B cell (primary cell): ENCODE measurements around the gene PCK1. TPM values are rescaled to one million over a fixed set of nuclear protein-coding genes. Genes with fewer than 3 reads are reported as not detected.

Experiments
- ATAC-seq: fragments of 200-7000 bp; cut with Tn5 transposase; one replicate; pipeline ENCODE4 v1.10.0; 2021; ENCODE audit warnings: low read depth, mild to moderate bottlenecking, moderate number of reproducible peaks, moderate library complexity
- CTCF ChIA-PET: fragments of 350-600 bp; sonication (Branson Sonifier 250); formaldehyde crosslinking; loops from one replicate; lab custom pipeline; 2021; ENCODE audit warnings: antibody characterized with exemption, inconsistent platforms; lab: Charles Lee
- POLR2A ChIA-PET: fragments of 350-600 bp; sonication (Branson Sonifier 250); formaldehyde crosslinking; loops from one replicate; lab custom pipeline; 2021; ENCODE audit warnings: antibody characterized with exemption; lab: Charles Lee
- DNase-seq: peaks from one replicate; pipeline ENCODE4 v3.0.0; 2013
- H2AFZ ChIP-seq: 2 replicates; pipeline ENCODE4 v1.6.1; 2012; ENCODE audit warnings: mild to moderate bottlenecking, low read depth, low read length; ENCODE audit not compliant: insufficient read depth, poor library complexity, severe bottlenecking
- H3K27ac ChIP-seq, 2 donors: 1 replicate in 1 of 2; 2 replicates in 1 of 2; pipeline ENCODE4 v1.5.1; 2012 to 2013; ENCODE audit warnings: low read length in 2 of 2, mild to moderate bottlenecking in 2 of 2, moderate library complexity in 1 of 2
- H3K27me3 ChIP-seq, 4 experiments: fragments of 200-600 bp in 1 of 4; sonication (generic) in 1 of 4; replicated peaks in 1 of 4; 1 replicate in 2 of 4; 2 replicates in 2 of 4; pipeline versions ENCODE4 v1.6.1 to v1.7.0; 2013 to 2016; ENCODE audit warnings: low read length in 3 of 4, mild to moderate bottlenecking in 2 of 4, mixed read lengths in 1 of 4, moderate library complexity in 1 of 4; ENCODE audit not compliant: insufficient read depth in 4 of 4, control insufficient read depth in 3 of 4; ENCODE audit errors: control extremely low read depth in 1 of 4
- H3K36me3 ChIP-seq, 2 experiments: replicated peaks in 1 of 2; 1 replicate in 1 of 2; 2 replicates in 1 of 2; pipeline versions ENCODE4 v1.6.1 to v1.7.1; 2013; ENCODE audit warnings: low read length in 1 of 2; ENCODE audit not compliant: insufficient read depth in 2 of 2, control insufficient read depth in 1 of 2; ENCODE audit errors: control extremely low read depth in 1 of 2, extremely low read depth in 1 of 2
- H3K4me1 ChIP-seq, 2 donors: fragments of 200-600 bp in 1 of 2; sonication (generic) in 1 of 2; 1 replicate in 1 of 2; 2 replicates in 1 of 2; pipeline versions ENCODE4 v1.5.1 to v1.6.1; 2013 to 2017; ENCODE audit warnings: low read length in 2 of 2; ENCODE audit not compliant: control insufficient read depth in 2 of 2, insufficient read depth in 2 of 2
- H3K4me2 ChIP-seq: replicated peaks from 2 replicates; pipeline ENCODE3; 2012; ENCODE audit warnings: mild to moderate bottlenecking, low read depth, low read length; ENCODE audit not compliant: poor library complexity, severe bottlenecking
- H3K4me3 ChIP-seq, 5 experiments: fragments of 200-600 bp in 1 of 5; sonication (generic) in 1 of 5; 1 replicate in 3 of 5; 2 replicates in 2 of 5; pipeline versions ENCODE4 v1.5.1 to v1.7.0; 2011 to 2016; ENCODE audit warnings: low read length in 4 of 5, mild to moderate bottlenecking in 4 of 5, low read depth in 2 of 5, control low read depth in 1 of 5, moderate library complexity in 1 of 5; ENCODE audit not compliant: insufficient read depth in 1 of 5; ENCODE audit errors: control extremely low read depth in 1 of 5, extremely low read depth in 1 of 5
- H3K79me2 ChIP-seq: fragments of 200-600 bp; sonication (generic); one replicate; pipeline ENCODE4 v1.6.0; 2016; ENCODE audit warnings: low read length; ENCODE audit not compliant: control insufficient read depth, insufficient read depth
- H3K9ac ChIP-seq: fragments of 200-600 bp; sonication (generic); 2 replicates; pipeline ENCODE4 v1.6.1; 2017; ENCODE audit warnings: mild to moderate bottlenecking, low read length, moderate library complexity
- H3K9me3 ChIP-seq, 3 donors: one replicate each; pipeline versions ENCODE4 v1.6.1 to v1.7.1; 2013; ENCODE audit warnings: low read length in 2 of 3; ENCODE audit not compliant: control insufficient read depth in 2 of 3, insufficient read depth in 1 of 3; ENCODE audit errors: control extremely low read depth in 1 of 3
- H4K20me1 ChIP-seq: 2 replicates; pipeline ENCODE4 v1.6.0; 2012; ENCODE audit warnings: mild to moderate bottlenecking, low read length; ENCODE audit not compliant: insufficient read depth, control insufficient read depth, poor library complexity, severe bottlenecking
- H3K27ac Mint-ChIP-seq: one replicate; pipeline ENCODE4 v1.8.0; 2021; ENCODE audit warnings: mixed read lengths
- H3K27me3 Mint-ChIP-seq: one replicate; pipeline ENCODE4 v1.8.0; 2021; ENCODE audit warnings: mixed read lengths
- H3K4me1 Mint-ChIP-seq: one replicate; pipeline ENCODE4 v1.8.0; 2021; ENCODE audit warnings: mixed read lengths
- H3K4me3 Mint-ChIP-seq: one replicate; pipeline ENCODE4 v1.8.0; 2021; ENCODE audit warnings: mixed read lengths
- H3K9me3 Mint-ChIP-seq: one replicate; pipeline ENCODE4 v1.8.0; 2022; ENCODE audit warnings: mixed read lengths; ENCODE audit not compliant: insufficient read depth
- EZH2 ChIP-seq: IDR thresholded peaks from 2 replicates; pipeline ENCODE4 v1.6.1; 2012; ENCODE audit warnings: borderline replicate concordance, low read depth, mild to moderate bottlenecking, moderate library complexity, low read length; ENCODE audit not compliant: insufficient read depth, poor library complexity, severe bottlenecking
- WGBS: methylation state at CpG from one replicate; pipeline ENCODE4 v1.1.5; 2013; ENCODE audit warnings: missing lambda C conversion rate; ENCODE audit not compliant: insufficient coverage; 5-methylcytosine and 5-hydroxymethylcytosine counted together
- intact Hi-C: fragments of 100-400 bp; cut with micrococcal nuclease; formaldehyde crosslinking; loops from one replicate; pipeline ENCODE4 v1.10.0; 2022
- polyA plus RNA-seq: library from polyadenylated mRNA; depleted of rRNA; stranded (reverse); fragments of >200 nt; gene quantifications from 2 replicates; pipeline ENCODE4 v1.2.3, GENCODE V29; 2012
- total RNA-seq, 2 donors: library from RNA; stranded (reverse); fragments of 120-200 nt in 1 of 2; gene quantifications; 1 replicate in 1 of 2; 2 replicates in 1 of 2; pipeline versions ENCODE4 v1.2.3 to v1.2.4, GENCODE V29; 2013 to 2022
- TF ChIP-seq, protein P1 (sequence below): fragments of 200-600 bp; IDR thresholded peaks from one replicate; pipeline ENCODE4 v1.8.0; 2022; ENCODE audit warnings: antibody characterized with exemption, mild to moderate bottlenecking

The PCK1 gene
- total and polyA plus RNA-seq, 2 donors (not counting 1 experiment from before 2014, with no cell fraction given): not detected

DNA sequence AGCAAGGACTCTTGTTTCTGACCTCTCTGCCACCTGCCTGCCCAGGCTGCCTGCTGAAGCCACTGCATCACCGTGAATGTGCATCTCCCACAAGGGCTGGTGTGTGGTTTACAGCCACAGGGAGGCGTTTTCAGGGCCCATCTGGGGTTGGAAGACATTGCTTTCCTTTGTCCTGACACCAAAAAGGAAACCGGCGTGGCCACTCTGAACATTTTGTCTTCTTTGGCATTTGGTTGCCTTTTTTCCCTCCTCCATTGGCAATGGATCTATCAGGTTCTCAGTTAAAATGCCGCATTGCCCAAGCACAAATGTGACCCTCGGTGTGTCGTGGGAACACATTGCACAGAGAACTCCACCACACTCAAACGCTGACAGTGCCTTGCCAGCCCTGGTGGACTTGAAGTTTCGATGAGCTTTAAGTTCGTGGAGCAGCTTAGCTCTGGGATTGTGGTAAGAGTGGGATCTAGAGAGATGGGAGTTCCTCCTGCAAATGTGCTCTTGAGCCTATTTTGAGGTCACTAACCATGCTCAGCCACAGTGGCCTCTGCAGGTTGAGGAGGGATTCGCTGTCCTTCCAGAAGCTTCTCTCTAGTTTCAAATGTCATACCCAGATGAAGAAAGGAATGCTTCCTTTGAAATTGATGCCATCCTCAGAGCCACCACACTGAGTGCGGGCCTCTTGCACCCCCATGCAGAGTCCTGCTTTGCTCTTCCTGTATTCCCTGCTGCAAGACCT lies 14.8 kb upstream of the PCK1 start:
- H3K9me3 ChIP-seq: no peaks in the 10 kb centered on the region
- CTCF ChIA-PET: no interaction called here
- no peaks in the 10 kb centered on the region for H3K4me1 ChIP-seq
- peaks cover 0 to 3% (median 2%) of the 10 kb centered on the region in 4 experiments for H3K27me3 ChIP-seq
- H4K20me1 ChIP-seq: no peaks in the 10 kb centered on the region
- POLR2A ChIA-PET: no interaction called here
- no peak overlapping the region for H3K9ac ChIP-seq
- no peak overlapping the region for H3K4me3 ChIP-seq
- H3K4me1 Mint-ChIP-seq: no peaks in the 10 kb centered on the region
- 87% methylated on average over 9 of the region's 12 CpGs for WGBS
- DNase-seq (no peak), ATAC-seq (no peak)
- TF ChIP-seq EZH2: no peak
- TF ChIP-seq, protein P1, sequence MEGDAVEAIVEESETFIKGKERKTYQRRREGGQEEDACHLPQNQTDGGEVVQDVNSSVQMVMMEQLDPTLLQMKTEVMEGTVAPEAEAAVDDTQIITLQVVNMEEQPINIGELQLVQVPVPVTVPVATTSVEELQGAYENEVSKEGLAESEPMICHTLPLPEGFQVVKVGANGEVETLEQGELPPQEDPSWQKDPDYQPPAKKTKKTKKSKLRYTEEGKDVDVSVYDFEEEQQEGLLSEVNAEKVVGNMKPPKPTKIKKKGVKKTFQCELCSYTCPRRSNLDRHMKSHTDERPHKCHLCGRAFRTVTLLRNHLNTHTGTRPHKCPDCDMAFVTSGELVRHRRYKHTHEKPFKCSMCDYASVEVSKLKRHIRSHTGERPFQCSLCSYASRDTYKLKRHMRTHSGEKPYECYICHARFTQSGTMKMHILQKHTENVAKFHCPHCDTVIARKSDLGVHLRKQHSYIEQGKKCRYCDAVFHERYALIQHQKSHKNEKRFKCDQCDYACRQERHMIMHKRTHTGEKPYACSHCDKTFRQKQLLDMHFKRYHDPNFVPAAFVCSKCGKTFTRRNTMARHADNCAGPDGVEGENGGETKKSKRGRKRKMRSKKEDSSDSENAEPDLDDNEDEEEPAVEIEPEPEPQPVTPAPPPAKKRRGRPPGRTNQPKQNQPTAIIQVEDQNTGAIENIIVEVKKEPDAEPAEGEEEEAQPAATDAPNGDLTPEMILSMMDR: no peak
- no peak overlapping the region for H3K27ac Mint-ChIP-seq
- H3K36me3 ChIP-seq: no peaks in the 10 kb centered on the region
- no peaks in the 10 kb centered on the region for H3K79me2 ChIP-seq
- intact Hi-C loops: no loop called here
- H3K4me3 Mint-ChIP-seq: no peak overlapping the region
- H2AFZ ChIP-seq: no peak overlapping the region
- no peak overlapping the region for H3K27ac ChIP-seq
- peaks cover 48% of the 10 kb centered on the region for H3K27me3 Mint-ChIP-seq
- no peak overlapping the region for H3K4me2 ChIP-seq
- no peaks in the 10 kb centered on the region for H3K9me3 Mint-ChIP-seq

DNA sequence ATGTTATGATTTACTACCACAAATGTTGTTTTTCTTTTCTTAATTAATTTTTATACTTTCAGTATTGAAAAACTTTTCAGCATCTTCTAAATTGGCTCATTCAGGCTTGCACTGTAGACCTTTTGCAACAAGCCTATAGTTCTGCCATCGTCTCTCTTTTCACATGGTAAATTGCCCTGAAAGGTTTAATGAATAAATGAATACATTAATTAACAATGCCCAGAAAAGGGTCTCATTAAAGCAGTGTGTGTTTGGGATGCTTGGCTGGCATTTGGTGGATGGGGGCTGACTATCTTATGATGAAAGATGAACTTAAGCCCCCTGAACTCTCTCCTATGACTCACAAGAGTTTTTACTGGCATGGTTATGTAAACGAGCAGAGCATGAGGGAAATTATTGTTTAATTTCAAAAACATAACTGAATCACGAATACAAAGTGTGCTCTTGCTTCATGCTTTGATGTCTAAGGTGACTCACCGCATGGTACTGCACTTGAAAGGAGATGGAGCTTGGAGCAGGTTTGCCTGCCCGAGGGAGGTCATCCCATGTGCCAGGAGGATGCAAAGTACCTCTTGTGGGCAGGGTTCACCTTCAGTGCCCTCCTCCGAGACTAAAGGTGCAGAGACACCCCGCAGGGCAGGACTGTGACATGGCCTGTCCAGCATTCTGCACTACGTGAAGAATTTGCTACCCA lies 13.8 kb upstream of the PCK1 start:
- Histone ChIP-seq H2AFZ (no peak overlapping the region), H3K27ac (no peak overlapping the region), H3K36me3 (no peaks in the 10 kb centered on the region), H3K4me3 (no peak overlapping the region), H3K4me2 (no peak overlapping the region), H3K9me3 (no peaks in the 10 kb centered on the region), H4K20me1 (no peaks in the 10 kb centered on the region), H3K79me2 (no peaks in the 10 kb centered on the region), H3K4me1 (no peaks in the 10 kb centered on the region), H3K9ac (no peak overlapping the region), H3K27me3 (peaks cover 0 to 5% (median 3%) of the 10 kb centered on the region in 4 experiments)
- no peak overlapping the region for H3K27ac Mint-ChIP-seq
- no peak for DNase-seq
- intact Hi-C loops: no loop called here
- ChIA-PET POLR2A (no interaction called here), CTCF (no interaction called here)
- H3K27me3 Mint-ChIP-seq: peaks cover 44% of the 10 kb centered on the region
- TF ChIP-seq, protein P1: no peak
- no peak for TF ChIP-seq EZH2
- no peak overlapping the region for H3K4me3 Mint-ChIP-seq
- 87% methylated on average over 6 of the region's 8 CpGs for WGBS
- H3K4me1 Mint-ChIP-seq: no peaks in the 10 kb centered on the region
- ATAC-seq: no peak
- no peaks in the 10 kb centered on the region for H3K9me3 Mint-ChIP-seq
